HL-60 (cell line): ENCODE data around the gene DYNC1H1.
A peak's percentile ranks its signal among the peaks of the same experiment; 100 is the strongest.

Experiments used
- DNase-seq, 2 experiments: peaks; one replicate each; pipeline ENCODE4 v3.0.0-alpha.2; 2010 to 2020; ENCODE audit warnings: low read depth in 1 of 2, low spot score in 1 of 2
- H3K27ac ChIP-seq: fragments of 250-450 bp; sonication (Bioruptor Pico); replicated peaks from 2 replicates; pipeline ENCODE4 v1.5.1; 2020; ENCODE audit warnings: mild to moderate bottlenecking, moderate library complexity
- H3K27me3 ChIP-seq: fragments of 250-450 bp; sonication (Bioruptor Pico); 2 replicates; pipeline ENCODE4 v1.5.1; 2021; ENCODE audit warnings: mild to moderate bottlenecking, moderate library complexity; ENCODE audit not compliant: insufficient read depth, poor library complexity, severe bottlenecking
- H3K4me3 ChIP-seq: replicated peaks from 2 replicates; pipeline ENCODE4 v1.5.1; 2011; ENCODE audit warnings: mild to moderate bottlenecking, control low read depth, low read length; ENCODE audit not compliant: insufficient read depth
- GABPA ChIP-seq: IDR thresholded peaks from 2 replicates; pipeline ENCODE4 v1.6.1; 2012; ENCODE audit warnings: low read depth
- POLR2AphosphoS5 ChIP-seq: IDR thresholded peaks from 2 replicates; pipeline ENCODE4 v1.6.1; 2012; ENCODE audit warnings: low read depth
- SPI1 ChIP-seq: IDR thresholded peaks from 2 replicates; pipeline ENCODE4 v1.6.1; 2012; ENCODE audit warnings: low read depth, mild to moderate bottlenecking, borderline replicate concordance
- TF ChIP-seq, protein P1 (sequence below): IDR thresholded peaks from one replicate; pipeline ENCODE4 v1.5.1; 2011; ENCODE audit warnings: low read length, control low read depth, inconsistent platforms; ENCODE audit not compliant: insufficient read depth
- TF ChIP-seq, protein P2 (sequence below): IDR thresholded peaks from 2 replicates; pipeline ENCODE4 v1.6.1; 2012; ENCODE audit warnings: low read depth; ENCODE audit not compliant: insufficient replicate concordance

The DYNC1H1 gene

DNA sequence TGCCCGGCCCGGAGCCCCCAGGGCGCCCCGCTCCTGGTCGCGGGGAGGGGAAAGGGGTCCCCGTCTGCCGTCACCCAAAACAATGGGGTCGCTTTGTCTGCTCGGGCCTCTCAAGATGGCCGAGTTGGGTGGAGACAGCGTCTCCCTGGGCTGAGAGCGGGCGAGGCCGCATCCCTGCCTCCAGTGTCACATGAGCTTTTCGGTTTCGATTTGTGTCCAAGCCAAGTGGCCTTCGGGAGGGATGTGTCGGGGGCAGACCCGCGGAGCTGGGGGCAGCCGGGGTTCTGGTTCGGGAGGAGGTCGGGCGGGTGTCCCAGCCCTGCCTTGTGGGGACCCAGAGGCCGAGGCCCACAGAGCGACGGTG lies 790 bp downstream of the DYNC1H1 start:
- peak overlapping the region; percentile 94 for H3K27ac ChIP-seq
- peak in 1 of 2 experiments; percentile 60 for DNase-seq
- no peaks in the 10 kb centered on the region for H3K27me3 ChIP-seq
- H3K4me3 ChIP-seq: peak overlapping the region; percentile 97
- TF ChIP-seq GABPA (no peak), SPI1 (no peak), POLR2AphosphoS5 (no peak)
- TF ChIP-seq, protein P1, sequence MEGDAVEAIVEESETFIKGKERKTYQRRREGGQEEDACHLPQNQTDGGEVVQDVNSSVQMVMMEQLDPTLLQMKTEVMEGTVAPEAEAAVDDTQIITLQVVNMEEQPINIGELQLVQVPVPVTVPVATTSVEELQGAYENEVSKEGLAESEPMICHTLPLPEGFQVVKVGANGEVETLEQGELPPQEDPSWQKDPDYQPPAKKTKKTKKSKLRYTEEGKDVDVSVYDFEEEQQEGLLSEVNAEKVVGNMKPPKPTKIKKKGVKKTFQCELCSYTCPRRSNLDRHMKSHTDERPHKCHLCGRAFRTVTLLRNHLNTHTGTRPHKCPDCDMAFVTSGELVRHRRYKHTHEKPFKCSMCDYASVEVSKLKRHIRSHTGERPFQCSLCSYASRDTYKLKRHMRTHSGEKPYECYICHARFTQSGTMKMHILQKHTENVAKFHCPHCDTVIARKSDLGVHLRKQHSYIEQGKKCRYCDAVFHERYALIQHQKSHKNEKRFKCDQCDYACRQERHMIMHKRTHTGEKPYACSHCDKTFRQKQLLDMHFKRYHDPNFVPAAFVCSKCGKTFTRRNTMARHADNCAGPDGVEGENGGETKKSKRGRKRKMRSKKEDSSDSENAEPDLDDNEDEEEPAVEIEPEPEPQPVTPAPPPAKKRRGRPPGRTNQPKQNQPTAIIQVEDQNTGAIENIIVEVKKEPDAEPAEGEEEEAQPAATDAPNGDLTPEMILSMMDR: no peak
- TF ChIP-seq, protein P2, sequence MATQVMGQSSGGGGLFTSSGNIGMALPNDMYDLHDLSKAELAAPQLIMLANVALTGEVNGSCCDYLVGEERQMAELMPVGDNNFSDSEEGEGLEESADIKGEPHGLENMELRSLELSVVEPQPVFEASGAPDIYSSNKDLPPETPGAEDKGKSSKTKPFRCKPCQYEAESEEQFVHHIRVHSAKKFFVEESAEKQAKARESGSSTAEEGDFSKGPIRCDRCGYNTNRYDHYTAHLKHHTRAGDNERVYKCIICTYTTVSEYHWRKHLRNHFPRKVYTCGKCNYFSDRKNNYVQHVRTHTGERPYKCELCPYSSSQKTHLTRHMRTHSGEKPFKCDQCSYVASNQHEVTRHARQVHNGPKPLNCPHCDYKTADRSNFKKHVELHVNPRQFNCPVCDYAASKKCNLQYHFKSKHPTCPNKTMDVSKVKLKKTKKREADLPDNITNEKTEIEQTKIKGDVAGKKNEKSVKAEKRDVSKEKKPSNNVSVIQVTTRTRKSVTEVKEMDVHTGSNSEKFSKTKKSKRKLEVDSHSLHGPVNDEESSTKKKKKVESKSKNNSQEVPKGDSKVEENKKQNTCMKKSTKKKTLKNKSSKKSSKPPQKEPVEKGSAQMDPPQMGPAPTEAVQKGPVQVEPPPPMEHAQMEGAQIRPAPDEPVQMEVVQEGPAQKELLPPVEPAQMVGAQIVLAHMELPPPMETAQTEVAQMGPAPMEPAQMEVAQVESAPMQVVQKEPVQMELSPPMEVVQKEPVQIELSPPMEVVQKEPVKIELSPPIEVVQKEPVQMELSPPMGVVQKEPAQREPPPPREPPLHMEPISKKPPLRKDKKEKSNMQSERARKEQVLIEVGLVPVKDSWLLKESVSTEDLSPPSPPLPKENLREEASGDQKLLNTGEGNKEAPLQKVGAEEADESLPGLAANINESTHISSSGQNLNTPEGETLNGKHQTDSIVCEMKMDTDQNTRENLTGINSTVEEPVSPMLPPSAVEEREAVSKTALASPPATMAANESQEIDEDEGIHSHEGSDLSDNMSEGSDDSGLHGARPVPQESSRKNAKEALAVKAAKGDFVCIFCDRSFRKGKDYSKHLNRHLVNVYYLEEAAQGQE: no peak

DNA sequence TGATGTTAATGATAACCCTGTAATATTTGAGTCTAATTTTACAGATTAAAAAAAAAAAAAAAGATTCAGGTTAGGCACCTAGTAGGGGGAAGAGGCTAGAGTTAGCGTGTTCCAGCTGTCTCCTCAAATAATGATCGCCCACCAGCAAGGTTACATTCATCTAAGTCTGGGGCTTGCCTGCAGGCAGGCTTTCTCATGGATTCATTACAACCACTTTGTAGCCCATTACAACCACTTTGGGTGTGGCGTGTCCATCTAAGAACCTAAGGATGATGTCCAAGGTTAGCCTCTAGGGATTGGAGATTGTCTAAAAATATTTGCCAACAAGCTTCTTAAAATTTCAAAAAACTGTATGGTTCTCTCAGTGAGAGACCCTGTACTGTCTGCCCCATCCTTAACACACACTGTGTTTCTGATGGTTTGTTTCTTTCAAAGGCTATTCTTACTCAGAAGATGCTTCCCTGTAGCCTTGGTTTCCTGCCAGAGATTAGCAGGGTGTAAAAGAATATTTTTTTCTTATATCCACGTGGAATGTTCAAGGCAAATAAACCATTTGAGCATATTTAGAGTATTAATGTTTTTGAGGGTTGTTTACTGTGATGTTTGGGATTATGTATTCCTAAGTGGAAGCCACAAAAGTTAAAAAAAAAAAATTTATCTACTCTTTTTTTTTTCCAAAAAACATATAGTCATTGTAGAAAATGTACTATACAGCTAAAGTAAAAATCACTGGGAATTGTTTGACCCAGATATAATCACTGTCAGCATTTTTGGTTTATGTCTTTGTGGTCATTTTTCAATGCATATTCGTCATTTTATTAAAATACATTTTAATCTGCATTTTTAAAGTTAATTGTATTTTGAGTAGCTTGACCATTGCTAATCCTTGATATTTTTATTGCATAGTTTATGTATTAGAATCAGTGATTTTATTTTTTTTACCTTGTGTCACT lies 1.7 kb downstream of the DYNC1H1 start:
- Histone ChIP-seq H3K4me3 (peak overlapping the region; percentile 97), H3K27me3 (no peaks in the 10 kb centered on the region), H3K27ac (no peak overlapping the region)
- TF ChIP-seq, protein P1: no peak
- TF ChIP-seq POLR2AphosphoS5 (no peak), SPI1 (no peak), GABPA (no peak)
- TF ChIP-seq, protein P2: no peak
- no peak for DNase-seq

DNA sequence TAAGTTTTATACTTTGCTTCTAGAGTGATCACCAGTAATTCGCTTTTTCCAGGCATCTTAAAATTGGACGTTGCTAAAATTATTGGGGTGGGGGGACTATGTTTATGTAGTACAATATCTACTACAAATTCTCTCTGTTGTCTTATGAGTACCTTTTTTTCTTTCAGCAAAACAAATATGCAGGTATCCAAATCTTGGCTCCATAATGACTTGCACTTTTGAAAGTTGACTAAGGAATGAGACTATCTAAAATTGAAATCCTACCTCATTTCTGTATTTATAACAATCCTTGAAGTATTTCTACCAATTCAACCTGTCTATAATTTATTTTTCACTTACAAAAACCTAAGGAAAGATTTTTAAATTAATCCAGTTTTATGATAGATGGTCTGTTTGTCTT lies 2.4 kb downstream of the DYNC1H1 start:
- TF ChIP-seq GABPA: no peak
- TF ChIP-seq, protein P2: no peak
- TF ChIP-seq, protein P1: no peak
- TF ChIP-seq POLR2AphosphoS5: no peak
- TF ChIP-seq SPI1: no peak
- Histone ChIP-seq H3K27ac (no peak overlapping the region), H3K27me3 (no peaks in the 10 kb centered on the region), H3K4me3 (no peak overlapping the region)
- no peak for DNase-seq
